Osteoblast (primary cell): ENCODE results near the gene ZRANB1. TPM values are rescaled to one million over a fixed set of nuclear protein-coding genes. Genes with fewer than 3 reads are reported as not detected.

Source experiments
- DNase-seq: peaks from one replicate; pipeline ENCODE4 v3.0.0; 2011; ENCODE audit warnings: low spot score, mixed read lengths; ENCODE audit not compliant: insufficient read length; ENCODE audit errors: missing footprints
- H2AFZ ChIP-seq: 2 replicates; pipeline ENCODE4 v1.6.0; 2011; ENCODE audit warnings: mild to moderate bottlenecking, low read length
- H3K27ac ChIP-seq: 2 replicates; pipeline ENCODE4 v1.5.1; 2011; ENCODE audit warnings: mild to moderate bottlenecking, low read depth, low read length, moderate library complexity
- H3K27me3 ChIP-seq: 2 replicates; pipeline ENCODE4 v1.6.0; 2012; ENCODE audit warnings: mild to moderate bottlenecking, control low read depth, inconsistent platforms, low read length, moderate library complexity; ENCODE audit not compliant: insufficient read depth
- H3K36me3 ChIP-seq: 2 replicates; pipeline ENCODE4 v1.5.1; 2011; ENCODE audit warnings: mild to moderate bottlenecking, low read length, control low read depth, moderate library complexity; ENCODE audit not compliant: insufficient read depth
- H3K4me1 ChIP-seq: 2 replicates; pipeline ENCODE4 v1.5.1; 2011; ENCODE audit warnings: mild to moderate bottlenecking, low read length, control low read depth, moderate library complexity; ENCODE audit not compliant: insufficient read depth
- H3K4me2 ChIP-seq: 2 replicates; pipeline ENCODE4 v1.6.0; 2011; ENCODE audit warnings: mild to moderate bottlenecking, low read length; ENCODE audit not compliant: insufficient read depth
- H3K4me3 ChIP-seq: fragments of 200-600 bp; sonication (generic); 3 replicates; pipeline ENCODE4 v1.5.1; 2012; ENCODE audit warnings: mild to moderate bottlenecking, low read length, inconsistent platforms; ENCODE audit not compliant: insufficient read depth
- H3K79me2 ChIP-seq: 2 replicates; pipeline ENCODE4 v1.6.0; 2012; ENCODE audit warnings: mild to moderate bottlenecking, low read length, control low read depth, inconsistent platforms; ENCODE audit not compliant: insufficient read depth
- H3K9me3 ChIP-seq: 2 replicates; pipeline ENCODE4 v1.5.1; 2011; ENCODE audit warnings: low read depth, low read length, control low read depth
- H4K20me1 ChIP-seq: 2 replicates; pipeline ENCODE4 v1.6.0; 2012; ENCODE audit warnings: mild to moderate bottlenecking, low read length, control low read depth; ENCODE audit not compliant: insufficient read depth
- CTCF ChIP-seq: IDR thresholded peaks from 2 replicates; pipeline ENCODE4 v1.5.1; 2011; ENCODE audit warnings: mild to moderate bottlenecking, low read depth, low read length, moderate library complexity; ENCODE audit errors: extremely low read depth
- total RNA-seq: library from RNA; depleted of rRNA; stranded (reverse); fragments of >200 nt; gene quantifications from 2 replicates; pipeline ENCODE4 v1.2.3, GENCODE V29; 2012

The ZRANB1 gene
- total RNA-seq, 1 donor = 34.7 TPM

GRCh38 chr10:125009661-125010161, 67.8 kb downstream of the ZRANB1 start:
- Histone ChIP-seq H4K20me1 (peaks cover 50% of the 10 kb centered on the region), H3K4me3 (no peak overlapping the region), H3K27me3 (no peaks in the 10 kb centered on the region), H3K4me2 (no peak overlapping the region), H3K27ac (no peak overlapping the region), H3K4me1 (no peaks in the 10 kb centered on the region), H2AFZ (no peak overlapping the region), H3K36me3 (peaks cover 6% of the 10 kb centered on the region), H3K9me3 (no peaks in the 10 kb centered on the region), H3K79me2 (peaks cover 77% of the 10 kb centered on the region)
- no peak for TF ChIP-seq CTCF
- peak; percentile 51 for DNase-seq

GRCh38 chr10:125010362-125010761, 68.4 kb downstream of the ZRANB1 start:
- H3K79me2 ChIP-seq = peaks cover 77% of the 10 kb centered on the region
- no peak overlapping the region for H3K4me2 ChIP-seq
- H3K4me1 ChIP-seq = no peaks in the 10 kb centered on the region
- no peak overlapping the region for H3K27ac ChIP-seq
- no peak for DNase-seq
- H2AFZ ChIP-seq = no peak overlapping the region
- H3K36me3 ChIP-seq = peaks cover 6% of the 10 kb centered on the region
- no peak for TF ChIP-seq CTCF
- H4K20me1 ChIP-seq = peaks cover 51% of the 10 kb centered on the region
- no peaks in the 10 kb centered on the region for H3K27me3 ChIP-seq
- no peaks in the 10 kb centered on the region for H3K9me3 ChIP-seq
- no peak overlapping the region for H3K4me3 ChIP-seq

- peaks cover 44% of the 10 kb centered on the region for H4K20me1 ChIP-seq
- peaks cover 6% of the 10 kb centered on the region for H3K4me1 ChIP-seq
- TF ChIP-seq CTCF = no peak
- peak; percentile 66 for DNase-seq
- no peak overlapping the region for H3K4me2 ChIP-seq
- no peak overlapping the region for H3K27ac ChIP-seq
- no peaks in the 10 kb centered on the region for H3K9me3 ChIP-seq
- H3K27me3 ChIP-seq = no peaks in the 10 kb centered on the region
- peaks cover 6% of the 10 kb centered on the region for H3K36me3 ChIP-seq
- no peak overlapping the region for H2AFZ ChIP-seq
- H3K79me2 ChIP-seq = peaks cover 80% of the 10 kb centered on the region
- no peak overlapping the region for H3K4me3 ChIP-seq
These were observed 69.4 kb downstream of the ZRANB1 start for GRCh38 chr10:125011171-125011925.

- Histone ChIP-seq H3K79me2 (peaks cover 79% of the 10 kb centered on the region), H3K4me2 (no peak overlapping the region)
These were observed 70.2 kb downstream of the ZRANB1 start for GRCh38 chr10:125011926-125012705.

More at GRCh38 chr10:125011926-125012705, 70.2 kb downstream of the ZRANB1 start:
- Histone ChIP-seq H3K9me3 (no peaks in the 10 kb centered on the region), H3K27me3 (no peaks in the 10 kb centered on the region), H2AFZ (no peak overlapping the region), H4K20me1 (peaks cover 41% of the 10 kb centered on the region), H3K27ac (no peak overlapping the region), H3K4me1 (peaks cover 13% of the 10 kb centered on the region), H3K36me3 (peaks cover 6% of the 10 kb centered on the region), H3K4me3 (no peak overlapping the region)
- no peak for TF ChIP-seq CTCF
- no peak for DNase-seq
